ENCODE measurements around the gene OR2T11. TPM values are rescaled to one million over a fixed set of nuclear protein-coding genes. Genes with fewer than 3 reads are reported as not detected.

The OR2T11 gene
- total RNA-seq, 1 experiment from 2014 or later: not detected

DNA sequence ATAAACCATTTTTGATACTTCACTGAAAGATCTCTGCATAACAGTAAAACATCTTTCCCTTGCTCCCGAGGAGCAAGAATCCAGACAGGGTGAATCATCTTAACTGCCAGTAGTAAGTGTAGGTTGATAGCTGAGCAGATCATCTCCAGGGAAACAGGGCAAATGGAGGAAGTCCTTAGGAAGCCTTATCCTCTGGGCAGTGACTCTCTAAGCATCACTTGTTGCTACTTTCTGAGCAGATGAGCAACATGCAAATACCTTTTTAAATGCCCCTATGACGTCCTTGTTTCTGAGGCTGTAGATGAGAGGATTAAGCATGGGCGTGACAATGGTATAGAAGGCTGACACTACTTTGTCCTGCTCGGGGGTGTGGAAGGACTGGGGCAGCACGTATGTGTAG, 8.9 kb downstream of the OR2T11 start:
- H3K27me3 ChIP-seq (ENCODE audit: low read length): no peaks in the 10 kb centered on the region
- no peaks in the 10 kb centered on the region for H3K79me2 ChIP-seq (ENCODE audit: low read length)
- DNase-seq: peak; percentile 48
- H3K36me3 ChIP-seq (ENCODE audit: insufficient read depth, low read length): no peaks in the 10 kb centered on the region
- H3K4me1 ChIP-seq (ENCODE audit: low read length): peaks cover 17% of the 10 kb centered on the region
- H3K4me2 ChIP-seq (ENCODE audit: low read depth, low read length, poor library complexity, severe bottlenecking): no peak overlapping the region
- no peaks in the 10 kb centered on the region for H3K9me3 ChIP-seq (ENCODE audit: low read length)
- no peak overlapping the region for H3K4me3 ChIP-seq (ENCODE audit: low read length)
- no peak overlapping the region for H2AFZ ChIP-seq (ENCODE audit: low read length)
- no peak overlapping the region for H3K9ac ChIP-seq (ENCODE audit: low read length)
- no peaks in the 10 kb centered on the region for H4K20me1 ChIP-seq (ENCODE audit: insufficient read depth, low read depth, low read length)
- H3K27ac ChIP-seq (ENCODE audit: low read length): no peak overlapping the region
- H3K9me2 ChIP-seq (replicated peaks; ENCODE audit: insufficient read depth, low read length): no peaks in the 10 kb centered on the region

DNA sequence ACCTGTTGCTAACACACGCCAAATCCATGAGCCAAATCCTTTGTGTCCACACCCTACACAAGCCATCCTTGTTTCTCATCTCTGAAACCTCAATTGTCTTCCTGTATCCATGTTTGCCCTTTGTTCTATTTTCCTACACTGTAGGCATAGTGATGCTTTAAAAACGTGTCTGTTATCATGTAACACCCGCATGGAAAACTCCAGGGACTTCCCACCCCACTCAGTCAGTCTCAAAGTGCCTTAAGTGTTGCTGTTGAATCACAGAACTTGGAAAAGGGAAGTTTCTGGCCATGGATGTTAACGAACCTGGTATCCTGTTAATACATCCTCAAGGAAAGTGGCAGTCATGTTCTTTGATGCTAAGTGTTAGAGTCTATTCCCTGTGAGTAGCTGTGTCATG, 9.7 kb downstream of the OR2T11 start:
- Histone ChIP-seq H3K9me2 (replicated peaks; ENCODE audit: insufficient read depth, low read length) (no peaks in the 10 kb centered on the region), H3K4me2 (ENCODE audit: low read depth, low read length, poor library complexity, severe bottlenecking) (no peak overlapping the region), H3K4me1 (ENCODE audit: low read length) (peaks cover 17% of the 10 kb centered on the region), H3K79me2 (ENCODE audit: low read length) (no peaks in the 10 kb centered on the region), H3K9me3 (ENCODE audit: low read length) (no peaks in the 10 kb centered on the region), H4K20me1 (ENCODE audit: insufficient read depth, low read depth, low read length) (no peaks in the 10 kb centered on the region), H3K36me3 (ENCODE audit: insufficient read depth, low read length) (no peaks in the 10 kb centered on the region), H3K9ac (ENCODE audit: low read length) (no peak overlapping the region), H3K27me3 (ENCODE audit: low read length) (no peaks in the 10 kb centered on the region), H3K4me3 (ENCODE audit: low read length) (no peak overlapping the region), H2AFZ (ENCODE audit: low read length) (no peak overlapping the region), H3K27ac (ENCODE audit: low read length) (no peak overlapping the region)
- DNase-seq: no peak

DNA sequence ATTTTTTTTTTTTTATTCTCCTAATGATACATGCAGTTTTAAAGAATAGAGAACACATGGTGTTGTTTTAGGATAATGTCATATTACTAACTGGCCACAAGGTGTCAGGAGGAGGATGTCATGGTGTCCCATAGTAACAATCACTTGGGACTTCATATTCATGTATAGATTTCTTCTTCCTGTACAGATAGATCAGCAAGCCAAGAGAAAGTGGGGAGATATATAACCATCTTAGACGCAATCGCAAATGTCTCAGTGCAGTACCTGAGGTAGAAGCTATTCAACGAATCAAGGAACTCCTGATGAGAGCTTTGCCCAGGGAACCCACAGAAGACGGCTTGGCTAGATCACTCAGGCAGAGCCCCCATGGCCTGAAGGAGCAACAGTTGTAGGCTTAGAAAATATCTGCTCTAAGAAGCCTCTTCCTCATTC, 12.3 kb downstream of the OR2T11 start:
- Histone ChIP-seq H3K27ac (ENCODE audit: low read length) (no peak overlapping the region), H4K20me1 (ENCODE audit: insufficient read depth, low read depth, low read length) (no peaks in the 10 kb centered on the region), H3K27me3 (ENCODE audit: low read length) (no peaks in the 10 kb centered on the region), H3K4me1 (ENCODE audit: low read length) (peaks cover 21% of the 10 kb centered on the region), H3K36me3 (ENCODE audit: insufficient read depth, low read length) (no peaks in the 10 kb centered on the region), H3K9me3 (ENCODE audit: low read length) (no peaks in the 10 kb centered on the region), H3K9me2 (replicated peaks; ENCODE audit: insufficient read depth, low read length) (no peaks in the 10 kb centered on the region), H2AFZ (ENCODE audit: low read length) (peak overlapping the region; percentile 39; the same call in 1 of the 2 replicates), H3K9ac (ENCODE audit: low read length) (no peak overlapping the region), H3K4me3 (ENCODE audit: low read length) (no peak overlapping the region), H3K79me2 (ENCODE audit: low read length) (no peaks in the 10 kb centered on the region), H3K4me2 (ENCODE audit: low read depth, low read length, poor library complexity, severe bottlenecking) (peak overlapping the region; percentile 53)
- DNase-seq: peak; percentile 84

DNA sequence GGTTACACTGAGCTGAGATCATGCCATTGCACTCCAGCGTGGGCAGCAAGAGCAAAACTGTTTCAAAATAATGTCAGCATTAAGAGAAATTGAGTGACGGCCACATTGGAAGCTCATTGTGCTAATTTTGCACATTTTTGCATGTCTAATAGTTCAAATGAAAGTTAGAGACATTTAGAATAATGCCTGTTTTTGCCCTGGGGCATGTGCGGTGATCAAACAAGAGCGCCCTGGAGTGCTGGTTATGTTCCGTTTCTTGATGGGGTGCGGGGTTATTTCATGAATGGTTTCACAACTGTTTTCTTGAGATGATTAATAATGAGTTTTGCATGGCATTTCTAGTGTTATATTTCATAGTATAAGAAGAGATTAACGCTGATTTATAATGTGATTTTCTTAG, 13.1 kb downstream of the OR2T11 start:
- Histone ChIP-seq H3K36me3 (ENCODE audit: insufficient read depth, low read length) (no peaks in the 10 kb centered on the region), H3K27me3 (ENCODE audit: low read length) (no peaks in the 10 kb centered on the region), H3K4me1 (ENCODE audit: low read length) (peaks cover 21% of the 10 kb centered on the region), H3K9me3 (ENCODE audit: low read length) (no peaks in the 10 kb centered on the region), H2AFZ (ENCODE audit: low read length) (0 out of 2 replicates have a peak overlapping the region, but pooled peaks have one; percentile 10), H3K9me2 (replicated peaks; ENCODE audit: insufficient read depth, low read length) (no peaks in the 10 kb centered on the region), H3K9ac (ENCODE audit: low read length) (no peak overlapping the region), H3K27ac (ENCODE audit: low read length) (no peak overlapping the region), H3K79me2 (ENCODE audit: low read length) (no peaks in the 10 kb centered on the region), H3K4me3 (ENCODE audit: low read length) (no peak overlapping the region), H3K4me2 (ENCODE audit: low read depth, low read length, poor library complexity, severe bottlenecking) (peak overlapping the region; percentile 53), H4K20me1 (ENCODE audit: insufficient read depth, low read depth, low read length) (no peaks in the 10 kb centered on the region)
- DNase-seq: peak; percentile 59

DNA sequence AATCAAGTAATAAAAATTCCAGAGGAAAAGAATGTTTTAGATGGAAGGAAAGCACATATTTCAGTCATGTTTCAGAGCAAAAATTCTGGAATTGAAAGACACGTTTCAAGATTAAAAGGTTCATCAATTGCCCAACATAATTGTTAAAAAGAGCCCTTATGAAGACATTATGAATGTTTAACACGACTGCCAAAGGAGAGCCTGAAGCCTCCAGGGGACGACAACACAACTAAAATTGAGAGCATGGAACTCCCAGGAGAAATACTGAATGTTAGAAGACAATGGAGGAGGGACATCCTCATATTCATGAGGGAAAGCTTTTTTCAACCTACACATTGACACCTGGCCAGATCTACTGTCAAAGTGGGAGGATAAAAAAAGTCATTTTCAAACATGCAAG, 16.0 kb downstream of the OR2T11 start:
- Histone ChIP-seq H4K20me1 (ENCODE audit: insufficient read depth, low read depth, low read length) (no peaks in the 10 kb centered on the region), H3K9me2 (replicated peaks; ENCODE audit: insufficient read depth, low read length) (no peaks in the 10 kb centered on the region), H2AFZ (ENCODE audit: low read length) (no peak overlapping the region), H3K27ac (ENCODE audit: low read length) (no peak overlapping the region), H3K9ac (ENCODE audit: low read length) (no peak overlapping the region), H3K4me3 (ENCODE audit: low read length) (no peak overlapping the region), H3K36me3 (ENCODE audit: insufficient read depth, low read length) (no peaks in the 10 kb centered on the region), H3K79me2 (ENCODE audit: low read length) (no peaks in the 10 kb centered on the region), H3K4me2 (ENCODE audit: low read depth, low read length, poor library complexity, severe bottlenecking) (no peak overlapping the region), H3K9me3 (ENCODE audit: low read length) (no peaks in the 10 kb centered on the region), H3K27me3 (ENCODE audit: low read length) (no peaks in the 10 kb centered on the region), H3K4me1 (ENCODE audit: low read length) (peaks cover 19% of the 10 kb centered on the region)
- DNase-seq: peak; percentile 75

DNA sequence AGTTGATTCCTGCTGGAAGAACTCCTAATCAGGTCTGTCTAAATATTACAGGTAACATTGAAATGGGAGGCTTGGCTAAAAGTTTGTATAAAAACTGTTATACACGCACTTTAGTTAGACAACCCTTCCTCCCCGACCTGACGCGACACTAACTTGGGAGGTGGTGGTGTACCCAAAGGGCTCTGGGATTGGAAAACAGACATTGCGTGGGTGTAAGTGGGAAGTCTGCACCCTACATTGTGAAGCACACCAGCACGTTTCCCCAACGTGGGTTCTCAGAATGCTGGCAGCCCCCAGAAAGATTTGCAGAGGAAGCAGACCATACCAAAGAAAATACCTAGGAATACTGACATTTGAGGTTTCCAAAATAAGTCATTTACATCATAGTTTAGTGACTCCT, 16.8 kb downstream of the OR2T11 start:
- Histone ChIP-seq H3K27ac (ENCODE audit: low read length) (no peak overlapping the region), H3K27me3 (ENCODE audit: low read length) (no peaks in the 10 kb centered on the region), H3K4me1 (ENCODE audit: low read length) (peaks cover 19% of the 10 kb centered on the region), H3K4me3 (ENCODE audit: low read length) (no peak overlapping the region), H2AFZ (ENCODE audit: low read length) (no peak overlapping the region), H4K20me1 (ENCODE audit: insufficient read depth, low read depth, low read length) (no peaks in the 10 kb centered on the region), H3K79me2 (ENCODE audit: low read length) (no peaks in the 10 kb centered on the region), H3K4me2 (ENCODE audit: low read depth, low read length, poor library complexity, severe bottlenecking) (no peak overlapping the region), H3K36me3 (ENCODE audit: insufficient read depth, low read length) (no peaks in the 10 kb centered on the region), H3K9me2 (replicated peaks; ENCODE audit: insufficient read depth, low read length) (no peaks in the 10 kb centered on the region), H3K9me3 (ENCODE audit: low read length) (no peaks in the 10 kb centered on the region), H3K9ac (ENCODE audit: low read length) (no peak overlapping the region)
- DNase-seq: no peak

DNA sequence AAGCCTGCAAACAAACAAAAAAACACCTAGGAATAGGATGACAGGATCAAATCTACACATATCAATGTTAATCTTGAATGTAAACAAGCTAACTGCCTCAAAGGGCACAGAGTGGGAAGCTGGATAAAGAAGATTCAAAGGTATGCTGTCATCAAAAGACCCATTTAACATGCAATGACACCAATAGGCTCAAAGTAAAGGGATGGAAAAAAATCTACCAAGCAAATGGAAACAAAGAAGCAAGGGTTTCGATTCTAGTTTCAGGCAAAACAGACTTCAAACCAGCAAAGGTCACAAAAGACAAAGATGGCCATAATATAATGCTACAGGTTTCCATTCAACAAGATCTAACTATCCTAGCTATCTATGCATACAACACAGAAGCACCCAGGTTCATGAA, 21.1 kb downstream of the OR2T11 start:
- Histone ChIP-seq H3K9me2 (replicated peaks; ENCODE audit: insufficient read depth, low read length) (no peaks in the 10 kb centered on the region), H3K4me2 (ENCODE audit: low read depth, low read length, poor library complexity, severe bottlenecking) (no peak overlapping the region), H3K79me2 (ENCODE audit: low read length) (no peaks in the 10 kb centered on the region), H4K20me1 (ENCODE audit: insufficient read depth, low read depth, low read length) (no peaks in the 10 kb centered on the region), H3K27ac (ENCODE audit: low read length) (no peak overlapping the region), H3K9ac (ENCODE audit: low read length) (no peak overlapping the region), H3K4me1 (ENCODE audit: low read length) (no peaks in the 10 kb centered on the region), H3K36me3 (ENCODE audit: insufficient read depth, low read length) (no peaks in the 10 kb centered on the region), H3K4me3 (ENCODE audit: low read length) (no peak overlapping the region), H3K9me3 (ENCODE audit: low read length) (no peaks in the 10 kb centered on the region), H2AFZ (ENCODE audit: low read length) (no peak overlapping the region), H3K27me3 (ENCODE audit: low read length) (no peaks in the 10 kb centered on the region)
- no peak for DNase-seq

DNA sequence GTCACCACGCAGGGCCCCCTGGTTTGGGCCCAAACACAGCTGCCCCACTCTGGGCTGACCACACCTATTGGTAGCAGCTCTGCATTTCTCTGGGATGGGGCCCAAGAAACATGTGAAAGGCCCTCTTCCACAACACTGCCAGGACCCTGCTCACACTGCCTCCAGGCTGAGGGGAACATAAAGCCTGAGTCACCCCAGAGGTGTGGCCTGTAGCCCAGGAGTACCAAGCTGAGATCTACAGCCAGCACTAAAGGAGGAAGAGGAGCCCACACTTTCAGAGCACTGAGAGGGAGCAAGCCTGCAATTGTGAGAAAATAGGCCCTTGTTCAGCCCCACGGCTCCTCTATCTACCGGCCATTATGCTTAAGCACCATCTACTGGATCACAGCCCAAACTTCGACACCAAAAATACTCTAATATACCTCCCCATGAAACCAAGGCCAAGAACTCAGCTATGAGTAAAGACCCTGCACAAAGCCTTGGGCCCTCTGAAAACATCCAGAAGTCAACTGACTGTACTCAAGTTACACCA, 22.9 kb downstream of the OR2T11 start:
- Histone ChIP-seq H2AFZ (ENCODE audit: low read length) (no peak overlapping the region), H3K27ac (ENCODE audit: low read length) (no peak overlapping the region), H3K4me1 (ENCODE audit: low read length) (peaks cover 2% of the 10 kb centered on the region; the same call in 1 of the 2 replicates), H4K20me1 (ENCODE audit: insufficient read depth, low read depth, low read length) (no peaks in the 10 kb centered on the region), H3K4me3 (ENCODE audit: low read length) (no peak overlapping the region), H3K36me3 (ENCODE audit: insufficient read depth, low read length) (no peaks in the 10 kb centered on the region), H3K79me2 (ENCODE audit: low read length) (no peaks in the 10 kb centered on the region), H3K9me3 (ENCODE audit: low read length) (no peaks in the 10 kb centered on the region), H3K27me3 (ENCODE audit: low read length) (no peaks in the 10 kb centered on the region), H3K4me2 (ENCODE audit: low read depth, low read length, poor library complexity, severe bottlenecking) (no peak overlapping the region), H3K9me2 (replicated peaks; ENCODE audit: insufficient read depth, low read length) (no peaks in the 10 kb centered on the region), H3K9ac (ENCODE audit: low read length) (no peak overlapping the region)
- DNase-seq: no peak
